NB4 (cell line): ENCODE measurements around the gene DNAJC13.

Experiments
- MYC ChIP-seq: IDR thresholded peaks from 2 replicates; pipeline ENCODE4 v1.6.1; 2011; ENCODE audit warnings: low read depth, low read length
- POLR2A ChIP-seq: IDR thresholded peaks from 2 replicates; pipeline ENCODE4 v1.6.1; 2011; ENCODE audit warnings: mild to moderate bottlenecking; ENCODE audit not compliant: insufficient read length; ENCODE audit errors: extremely low read depth
- TF ChIP-seq, protein P1 (sequence below): IDR thresholded peaks from one replicate; pipeline ENCODE4 v1.5.1; 2012; ENCODE audit warnings: low read depth, low read length
- TF ChIP-seq, protein P2 (sequence below): IDR thresholded peaks from 2 replicates; pipeline ENCODE4 v1.6.1; 2011; ENCODE audit warnings: low read depth, low read length

DNA sequence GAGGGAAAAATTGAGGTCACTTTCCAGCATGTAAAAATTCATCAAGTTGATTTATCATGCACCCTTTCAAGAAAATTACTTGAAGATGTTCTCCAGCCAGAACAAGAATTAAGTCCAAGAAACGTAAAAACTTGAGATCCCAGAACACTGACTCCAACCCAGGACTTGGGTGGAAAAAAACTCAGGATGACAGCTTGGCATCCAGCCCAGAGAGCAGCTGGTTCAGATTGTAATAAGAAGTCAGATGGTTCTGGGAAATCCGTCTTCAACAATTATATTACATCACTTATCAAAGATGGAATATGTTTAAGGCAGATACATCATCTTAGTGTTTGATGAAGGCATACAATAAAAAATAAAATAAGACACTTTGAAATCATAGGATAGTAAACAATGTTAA is 23.0 kb upstream of the DNAJC13 start:
- TF ChIP-seq, protein P1, sequence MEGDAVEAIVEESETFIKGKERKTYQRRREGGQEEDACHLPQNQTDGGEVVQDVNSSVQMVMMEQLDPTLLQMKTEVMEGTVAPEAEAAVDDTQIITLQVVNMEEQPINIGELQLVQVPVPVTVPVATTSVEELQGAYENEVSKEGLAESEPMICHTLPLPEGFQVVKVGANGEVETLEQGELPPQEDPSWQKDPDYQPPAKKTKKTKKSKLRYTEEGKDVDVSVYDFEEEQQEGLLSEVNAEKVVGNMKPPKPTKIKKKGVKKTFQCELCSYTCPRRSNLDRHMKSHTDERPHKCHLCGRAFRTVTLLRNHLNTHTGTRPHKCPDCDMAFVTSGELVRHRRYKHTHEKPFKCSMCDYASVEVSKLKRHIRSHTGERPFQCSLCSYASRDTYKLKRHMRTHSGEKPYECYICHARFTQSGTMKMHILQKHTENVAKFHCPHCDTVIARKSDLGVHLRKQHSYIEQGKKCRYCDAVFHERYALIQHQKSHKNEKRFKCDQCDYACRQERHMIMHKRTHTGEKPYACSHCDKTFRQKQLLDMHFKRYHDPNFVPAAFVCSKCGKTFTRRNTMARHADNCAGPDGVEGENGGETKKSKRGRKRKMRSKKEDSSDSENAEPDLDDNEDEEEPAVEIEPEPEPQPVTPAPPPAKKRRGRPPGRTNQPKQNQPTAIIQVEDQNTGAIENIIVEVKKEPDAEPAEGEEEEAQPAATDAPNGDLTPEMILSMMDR, result no peak
- no peak for TF ChIP-seq POLR2A
- TF ChIP-seq MYC, result no peak
- TF ChIP-seq, protein P2, sequence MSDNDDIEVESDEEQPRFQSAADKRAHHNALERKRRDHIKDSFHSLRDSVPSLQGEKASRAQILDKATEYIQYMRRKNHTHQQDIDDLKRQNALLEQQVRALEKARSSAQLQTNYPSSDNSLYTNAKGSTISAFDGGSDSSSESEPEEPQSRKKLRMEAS, result no peak
